WTC11 (cell line): ENCODE data around the gene PTGES2. TPM values are rescaled to one million over a fixed set of nuclear protein-coding genes. Genes with fewer than 3 reads are reported as not detected.

Experiments
- ATAC-seq: fragments of 200-7000 bp; cut with Tn5 transposase; 2 replicates; pipeline ENCODE4 v1.10.0; 2021; ENCODE audit warnings: mild to moderate bottlenecking, moderate library complexity
- CTCF ChIA-PET: fragments of 300-600 bp; sonication (Branson Sonifier 250); formaldehyde crosslinking; loops from one replicate; lab custom pipeline; 2021; ENCODE audit warnings: antibody characterized with exemption; lab: Charles Lee
- POLR2A ChIA-PET: fragments of 350-600 bp; sonication (Branson Sonifier 250); formaldehyde crosslinking; loops from one replicate; lab custom pipeline; 2021; ENCODE audit warnings: antibody characterized with exemption; lab: Charles Lee
- DNase-seq: peaks from one replicate; pipeline ENCODE4 v3.0.0; 2021; ENCODE audit warnings: low spot score
- H3K27ac Mint-ChIP-seq: 2 replicates; pipeline ENCODE4 v1.8.0; 2021; ENCODE audit warnings: mixed read lengths
- H3K27me3 Mint-ChIP-seq: 2 replicates; pipeline ENCODE4 v1.8.0; 2021; ENCODE audit warnings: low read depth, mild to moderate bottlenecking, moderate library complexity, mixed read lengths
- H3K36me3 Mint-ChIP-seq: 2 replicates; pipeline ENCODE4 v1.8.0; 2021; ENCODE audit warnings: mixed read lengths
- H3K4me1 Mint-ChIP-seq: 2 replicates; pipeline ENCODE4 v1.8.0; 2022; ENCODE audit warnings: mixed read lengths
- H3K4me3 Mint-ChIP-seq: 2 replicates; pipeline ENCODE4 v1.8.0; 2021; ENCODE audit warnings: mild to moderate bottlenecking, moderate library complexity, mixed read lengths
- H3K9me3 Mint-ChIP-seq: 2 replicates; pipeline ENCODE4 v1.8.0; 2021; ENCODE audit warnings: mixed read lengths
- CREB1 ChIP-seq: sonication (generic); formaldehyde crosslinking; IDR thresholded peaks from 2 replicates; pipeline ENCODE4 v1.8.0; 2023; ENCODE audit warnings: mild to moderate bottlenecking, missing genetic modification reagents
- CREM ChIP-seq: sonication (generic); formaldehyde crosslinking; IDR thresholded peaks from 2 replicates; pipeline ENCODE4 v1.8.1; 2022; ENCODE audit warnings: mild to moderate bottlenecking, missing genetic modification reagents, moderate library complexity
- EMX1 ChIP-seq: fragments of 250-450 bp; sonication (Bioruptor Pico); IDR thresholded peaks from 2 replicates; pipeline ENCODE4 v1.8.0; 2021; ENCODE audit warnings: mild to moderate bottlenecking
- FOXK1 ChIP-seq: sonication (generic); formaldehyde crosslinking; IDR thresholded peaks from 2 replicates; pipeline ENCODE4 v1.8.0; 2022; ENCODE audit warnings: mild to moderate bottlenecking, moderate library complexity, missing genetic modification reagents
- GABPB1 ChIP-seq: sonication (generic); formaldehyde crosslinking; IDR thresholded peaks from 2 replicates; pipeline ENCODE4 v1.8.1; 2023; ENCODE audit warnings: mild to moderate bottlenecking, missing genetic modification reagents
- GRHL2 ChIP-seq: fragments of 250-450 bp; sonication (Bioruptor Pico); IDR thresholded peaks from 2 replicates; pipeline ENCODE4 v1.8.0; 2022; ENCODE audit warnings: mild to moderate bottlenecking, moderate library complexity; ENCODE audit not compliant: insufficient replicate concordance, severe bottlenecking
- NFATC4 ChIP-seq: fragments of 250-450 bp; sonication (Bioruptor Pico); IDR thresholded peaks from 2 replicates; pipeline ENCODE4 v1.9.0; 2021; ENCODE audit warnings: mild to moderate bottlenecking
- NR1H2 ChIP-seq: sonication (generic); formaldehyde crosslinking; IDR thresholded peaks from 2 replicates; pipeline ENCODE4 v1.9.0; 2021; ENCODE audit warnings: mild to moderate bottlenecking, moderate library complexity, missing genetic modification reagents
- SOX15 ChIP-seq: fragments of 250-450 bp; sonication (Bioruptor Pico); IDR thresholded peaks from 2 replicates; pipeline ENCODE4 v1.9.0; 2021; ENCODE audit warnings: mild to moderate bottlenecking
- TP53 ChIP-seq: sonication (generic); formaldehyde crosslinking; IDR thresholded peaks from 2 replicates; pipeline ENCODE4 v1.8.1; 2023; ENCODE audit warnings: mild to moderate bottlenecking, missing genetic modification reagents
- ZNF121 ChIP-seq: sonication (generic); formaldehyde crosslinking; IDR thresholded peaks from 2 replicates; pipeline ENCODE4 v1.8.0; 2023; ENCODE audit warnings: missing genetic modification reagents
- ZNF396 ChIP-seq: fragments of 250-450 bp; sonication (Bioruptor Pico); IDR thresholded peaks from 2 replicates; pipeline ENCODE4 v1.8.0; 2021; ENCODE audit warnings: mild to moderate bottlenecking, moderate library complexity, borderline replicate concordance
- ZNF416 ChIP-seq: fragments of 250-450 bp; sonication (Bioruptor Pico); IDR thresholded peaks from 2 replicates; pipeline ENCODE4 v1.9.0; 2021; ENCODE audit warnings: mild to moderate bottlenecking, inconsistent platforms
- total RNA-seq: library from RNA; stranded (reverse); gene quantifications from 3 replicates; pipeline ENCODE4 v1.2.3, GENCODE V29; 2021
- TF ChIP-seq, protein P1 (sequence below): sonication (generic); formaldehyde crosslinking; IDR thresholded peaks from 2 replicates; pipeline ENCODE4 v1.8.1; 2023; ENCODE audit warnings: mild to moderate bottlenecking, missing genetic modification reagents
- TF ChIP-seq, protein P2 (sequence below): sonication (generic); formaldehyde crosslinking; IDR thresholded peaks from 2 replicates; pipeline ENCODE4 v1.8.0; 2022; ENCODE audit warnings: mild to moderate bottlenecking, missing genetic modification reagents
- TF ChIP-seq, protein P3 (sequence below): sonication (generic); formaldehyde crosslinking; IDR thresholded peaks from 2 replicates; pipeline ENCODE4 v1.8.1; 2022; ENCODE audit warnings: low read depth, missing genetic modification reagents, borderline replicate concordance
- TF ChIP-seq, protein P4 (sequence below): sonication (generic); formaldehyde crosslinking; IDR thresholded peaks from 2 replicates; pipeline ENCODE4 v1.8.1; 2023; ENCODE audit warnings: mild to moderate bottlenecking, missing genetic modification reagents, moderate library complexity
- TF ChIP-seq, protein P5 (sequence below): sonication (generic); formaldehyde crosslinking; IDR thresholded peaks from 2 replicates; pipeline ENCODE4 v1.8.1; 2022; ENCODE audit warnings: mild to moderate bottlenecking, moderate library complexity, missing genetic modification reagents

The PTGES2 gene
- total RNA-seq, 1 experiment from 2014 or later = 118 TPM

DNA sequence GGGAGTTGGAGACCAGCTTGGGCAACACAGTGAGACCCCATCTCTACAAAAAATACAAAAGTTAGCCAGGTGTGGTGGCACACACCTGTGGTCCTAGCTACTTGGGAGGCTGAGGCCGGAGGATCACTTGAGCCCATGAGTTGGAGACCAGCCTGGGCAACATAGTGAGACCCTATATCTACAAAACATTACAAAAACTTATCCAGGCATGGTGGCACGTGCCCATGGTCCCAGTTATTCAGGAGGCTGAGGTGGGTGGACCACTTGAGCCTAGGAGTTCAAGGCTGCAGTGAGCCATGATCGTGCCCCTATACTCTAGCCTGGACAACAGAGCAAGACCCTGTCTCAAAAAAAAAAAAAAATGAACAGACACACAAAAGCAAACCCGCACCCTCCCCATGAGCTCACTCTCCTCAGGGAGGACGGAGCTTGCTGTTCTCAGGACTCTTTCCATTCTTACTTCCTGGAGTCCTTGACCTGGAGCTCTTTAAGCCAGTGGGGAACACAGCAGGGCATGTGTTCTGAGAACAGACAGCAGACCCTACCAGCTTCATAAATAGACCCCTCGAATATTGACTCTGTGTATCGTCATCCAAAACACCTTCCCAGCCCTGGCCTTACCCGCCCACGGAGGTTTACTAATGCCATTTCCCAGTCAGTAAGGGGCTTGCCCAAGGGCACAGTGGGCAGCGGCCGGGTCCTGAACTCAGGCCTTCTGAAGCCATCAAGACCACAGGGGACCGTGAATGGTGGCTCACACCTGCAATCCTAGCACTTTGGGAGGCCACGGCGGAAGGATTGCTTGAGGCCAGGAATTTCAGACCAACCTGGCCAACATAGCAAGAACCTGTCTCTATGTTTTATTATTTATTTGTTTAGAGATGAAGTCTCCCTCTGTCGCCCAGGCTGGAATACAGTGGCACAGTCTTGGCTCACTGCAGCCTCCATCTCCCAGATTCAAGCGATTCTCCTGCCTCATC is 11.1 kb downstream of the PTGES2 start:
- Mint-ChIP-seq H3K27ac (no peak overlapping the region), H3K4me3 (no peak overlapping the region)
- POLR2A ChIA-PET = interaction anchor here (0.6 kb wide), 1 partner anchor 190 kb away, joined by 3 read pairs; no protein-coding TSS in a partner anchor

DNA sequence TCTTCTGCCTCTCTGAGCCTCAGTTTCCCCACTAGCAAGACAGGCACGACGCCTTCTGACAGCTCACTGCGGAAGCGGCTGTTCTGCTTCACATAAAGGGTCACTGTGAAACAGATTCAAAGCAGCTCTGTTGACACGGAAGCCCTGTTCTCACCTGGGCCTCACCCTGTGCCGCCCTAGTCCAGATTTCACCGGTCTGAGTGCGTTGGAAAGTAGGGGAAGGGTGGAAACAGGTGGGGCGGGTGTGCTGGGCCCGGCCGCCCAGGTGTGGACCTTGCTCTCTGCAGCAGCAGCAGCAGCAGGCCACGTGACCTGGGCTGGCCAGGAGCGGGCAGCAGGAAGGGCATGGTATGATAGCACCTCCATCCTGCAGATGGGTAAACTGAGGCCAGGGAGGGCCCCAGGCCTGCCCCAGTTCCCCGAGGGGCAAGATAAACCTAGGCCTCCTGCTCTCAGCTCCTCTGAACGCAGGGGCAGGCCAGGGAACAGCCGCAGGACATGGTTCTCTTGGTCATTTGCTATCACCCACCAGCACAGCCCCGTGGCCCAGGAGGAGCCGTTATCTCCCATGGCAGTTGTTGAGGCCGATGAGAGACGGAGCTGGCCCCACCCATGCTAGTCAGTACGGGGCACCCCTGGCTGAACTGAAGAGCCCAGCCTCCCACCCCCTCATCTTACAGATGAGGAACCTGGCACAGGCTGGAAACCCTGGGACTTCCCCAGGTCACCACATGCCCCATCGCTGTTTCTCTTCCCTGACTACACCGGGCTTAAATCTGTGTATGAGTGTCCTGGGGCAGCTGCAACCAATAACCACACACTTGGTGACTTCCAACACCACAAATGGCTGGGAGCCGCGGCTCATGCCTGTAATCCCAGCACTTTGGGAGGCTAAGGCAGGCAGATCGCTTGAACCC is 12.1 kb downstream of the PTGES2 start:
- Mint-ChIP-seq H3K4me1 (peaks cover 10% of the 10 kb centered on the region), H3K36me3 (peaks cover 11% of the 10 kb centered on the region), H3K27ac (no peak overlapping the region), H3K9me3 (peaks cover 3% of the 10 kb centered on the region; the same call in 1 of the 2 replicates), H3K27me3 (no peaks in the 10 kb centered on the region), H3K4me3 (no peak overlapping the region)
- TF ChIP-seq CREB1 (CRISPR knock-in tag) (no peak), GABPB1 (CRISPR knock-in tag) (peak; percentile 73), SOX15 (CRISPR knock-in tag) (no peak)
- TF ChIP-seq, protein P1, sequence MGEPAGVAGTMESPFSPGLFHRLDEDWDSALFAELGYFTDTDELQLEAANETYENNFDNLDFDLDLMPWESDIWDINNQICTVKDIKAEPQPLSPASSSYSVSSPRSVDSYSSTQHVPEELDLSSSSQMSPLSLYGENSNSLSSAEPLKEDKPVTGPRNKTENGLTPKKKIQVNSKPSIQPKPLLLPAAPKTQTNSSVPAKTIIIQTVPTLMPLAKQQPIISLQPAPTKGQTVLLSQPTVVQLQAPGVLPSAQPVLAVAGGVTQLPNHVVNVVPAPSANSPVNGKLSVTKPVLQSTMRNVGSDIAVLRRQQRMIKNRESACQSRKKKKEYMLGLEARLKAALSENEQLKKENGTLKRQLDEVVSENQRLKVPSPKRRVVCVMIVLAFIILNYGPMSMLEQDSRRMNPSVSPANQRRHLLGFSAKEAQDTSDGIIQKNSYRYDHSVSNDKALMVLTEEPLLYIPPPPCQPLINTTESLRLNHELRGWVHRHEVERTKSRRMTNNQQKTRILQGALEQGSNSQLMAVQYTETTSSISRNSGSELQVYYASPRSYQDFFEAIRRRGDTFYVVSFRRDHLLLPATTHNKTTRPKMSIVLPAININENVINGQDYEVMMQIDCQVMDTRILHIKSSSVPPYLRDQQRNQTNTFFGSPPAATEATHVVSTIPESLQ = no peak
- POLR2A ChIA-PET = interaction anchor here (0.5 kb wide), 1 partner anchor 183 kb away, joined by 3 read pairs; no protein-coding TSS in a partner anchor
- CTCF ChIA-PET = interaction anchor here (0.6 to 4.3 kb wide), 4 partner anchors 9 to 160 kb away, joined by 3 to 32 read pairs (median 3); no protein-coding TSS in a partner anchor
- no peak for DNase-seq
- no peak for ATAC-seq

More for the DNA sequence above, 11.1 kb downstream of the PTGES2 start:
- Mint-ChIP-seq H3K4me1 (peaks cover 10% of the 10 kb centered on the region), H3K9me3 (peaks cover 3% of the 10 kb centered on the region; the same call in 1 of the 2 replicates), H3K27me3 (no peaks in the 10 kb centered on the region), H3K36me3 (peaks cover 12% of the 10 kb centered on the region)
- CTCF ChIA-PET = interaction anchor here (0.6 to 4.3 kb wide), 9 partner anchors 8 to 292 kb away, joined by 3 to 36 read pairs (median 7); partner anchors contain the start of genes LCN2 and PIP5KL1
- TF ChIP-seq FOXK1 (CRISPR knock-in tag) = no peak
- peak; percentile 72; the same call in 1 of the 2 replicates for TF ChIP-seq ZNF121 (CRISPR knock-in tag)
- TF ChIP-seq GRHL2 (CRISPR knock-in tag) = no peak
- ATAC-seq (no peak), DNase-seq (no peak)

DNA sequence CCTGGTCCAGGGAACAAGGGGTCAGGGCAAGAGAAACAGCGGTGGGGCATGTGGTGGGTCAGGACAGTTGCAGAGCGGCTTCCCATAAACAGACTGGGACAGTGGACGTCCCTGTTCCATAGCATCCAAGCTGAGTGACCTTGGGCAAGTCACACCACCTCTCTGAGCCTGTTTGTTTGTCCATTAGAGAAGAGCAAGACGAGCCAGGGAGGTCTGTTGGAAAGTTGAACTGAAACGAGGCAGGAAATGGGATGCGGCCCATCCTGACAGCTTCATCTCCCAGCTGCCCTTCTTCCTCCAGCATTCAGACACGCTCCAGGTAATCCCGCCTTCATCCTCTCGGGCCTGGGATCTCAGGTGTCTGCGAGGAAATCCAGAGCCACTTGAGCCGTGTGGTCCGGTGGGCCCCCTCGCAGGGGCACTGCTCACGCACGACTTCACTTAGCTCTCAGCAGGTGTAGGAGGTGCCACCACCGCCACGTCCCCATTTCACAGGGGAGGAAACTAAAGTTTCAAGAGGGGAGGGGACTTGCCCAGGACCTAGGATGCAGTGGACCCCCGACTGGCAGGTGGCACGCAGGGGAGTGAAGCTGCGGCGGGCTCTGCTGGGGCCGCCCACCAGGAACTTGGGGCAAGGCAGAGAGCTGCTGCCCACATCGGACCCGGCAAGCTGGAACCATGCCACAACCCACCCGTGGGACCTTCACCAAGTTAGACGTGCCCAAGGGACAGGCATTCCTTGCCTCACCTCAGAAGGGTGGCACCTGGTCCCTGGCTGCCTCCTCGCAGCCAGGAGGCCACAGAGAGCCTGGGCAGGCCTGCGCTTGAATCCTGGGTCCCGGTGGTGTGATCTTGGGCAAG is 13.0 kb downstream of the PTGES2 start:
- Mint-ChIP-seq H3K36me3 (peaks cover 11% of the 10 kb centered on the region), H3K27ac (no peak overlapping the region), H3K4me3 (no peak overlapping the region), H3K27me3 (no peaks in the 10 kb centered on the region), H3K4me1 (peaks cover 13% of the 10 kb centered on the region), H3K9me3 (peaks cover 3% of the 10 kb centered on the region; the same call in 1 of the 2 replicates)
- CTCF ChIA-PET = interaction anchor here (1.0 to 4.3 kb wide), 2 partner anchors 10 to 12 kb away, joined by 3 to 32 read pairs; no protein-coding TSS in a partner anchor
- POLR2A ChIA-PET = interaction anchor here (0.5 kb wide), 1 partner anchor 182 kb away, joined by 3 read pairs; no protein-coding TSS in a partner anchor
- no peak for DNase-seq
- no peak for ATAC-seq
- TF ChIP-seq NR1H2 (CRISPR knock-in tag) = no peak
- TF ChIP-seq NFATC4 = no peak
- TF ChIP-seq, protein P2, sequence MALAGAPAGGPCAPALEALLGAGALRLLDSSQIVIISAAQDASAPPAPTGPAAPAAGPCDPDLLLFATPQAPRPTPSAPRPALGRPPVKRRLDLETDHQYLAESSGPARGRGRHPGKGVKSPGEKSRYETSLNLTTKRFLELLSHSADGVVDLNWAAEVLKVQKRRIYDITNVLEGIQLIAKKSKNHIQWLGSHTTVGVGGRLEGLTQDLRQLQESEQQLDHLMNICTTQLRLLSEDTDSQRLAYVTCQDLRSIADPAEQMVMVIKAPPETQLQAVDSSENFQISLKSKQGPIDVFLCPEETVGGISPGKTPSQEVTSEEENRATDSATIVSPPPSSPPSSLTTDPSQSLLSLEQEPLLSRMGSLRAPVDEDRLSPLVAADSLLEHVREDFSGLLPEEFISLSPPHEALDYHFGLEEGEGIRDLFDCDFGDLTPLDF (CRISPR knock-in tag) = no peak
- no peak for TF ChIP-seq EMX1
- no peak for TF ChIP-seq ZNF416 (CRISPR knock-in tag)
- no peak for TF ChIP-seq TP53 (CRISPR knock-in tag)
- TF ChIP-seq, protein P3, sequence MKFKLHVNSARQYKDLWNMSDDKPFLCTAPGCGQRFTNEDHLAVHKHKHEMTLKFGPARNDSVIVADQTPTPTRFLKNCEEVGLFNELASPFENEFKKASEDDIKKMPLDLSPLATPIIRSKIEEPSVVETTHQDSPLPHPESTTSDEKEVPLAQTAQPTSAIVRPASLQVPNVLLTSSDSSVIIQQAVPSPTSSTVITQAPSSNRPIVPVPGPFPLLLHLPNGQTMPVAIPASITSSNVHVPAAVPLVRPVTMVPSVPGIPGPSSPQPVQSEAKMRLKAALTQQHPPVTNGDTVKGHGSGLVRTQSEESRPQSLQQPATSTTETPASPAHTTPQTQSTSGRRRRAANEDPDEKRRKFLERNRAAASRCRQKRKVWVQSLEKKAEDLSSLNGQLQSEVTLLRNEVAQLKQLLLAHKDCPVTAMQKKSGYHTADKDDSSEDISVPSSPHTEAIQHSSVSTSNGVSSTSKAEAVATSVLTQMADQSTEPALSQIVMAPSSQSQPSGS (CRISPR knock-in tag) = no peak
- TF ChIP-seq CREM = no peak
- TF ChIP-seq, protein P4, sequence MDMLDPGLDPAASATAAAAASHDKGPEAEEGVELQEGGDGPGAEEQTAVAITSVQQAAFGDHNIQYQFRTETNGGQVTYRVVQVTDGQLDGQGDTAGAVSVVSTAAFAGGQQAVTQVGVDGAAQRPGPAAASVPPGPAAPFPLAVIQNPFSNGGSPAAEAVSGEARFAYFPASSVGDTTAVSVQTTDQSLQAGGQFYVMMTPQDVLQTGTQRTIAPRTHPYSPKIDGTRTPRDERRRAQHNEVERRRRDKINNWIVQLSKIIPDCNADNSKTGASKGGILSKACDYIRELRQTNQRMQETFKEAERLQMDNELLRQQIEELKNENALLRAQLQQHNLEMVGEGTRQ (CRISPR knock-in tag) = no peak
- TF ChIP-seq, protein P5, sequence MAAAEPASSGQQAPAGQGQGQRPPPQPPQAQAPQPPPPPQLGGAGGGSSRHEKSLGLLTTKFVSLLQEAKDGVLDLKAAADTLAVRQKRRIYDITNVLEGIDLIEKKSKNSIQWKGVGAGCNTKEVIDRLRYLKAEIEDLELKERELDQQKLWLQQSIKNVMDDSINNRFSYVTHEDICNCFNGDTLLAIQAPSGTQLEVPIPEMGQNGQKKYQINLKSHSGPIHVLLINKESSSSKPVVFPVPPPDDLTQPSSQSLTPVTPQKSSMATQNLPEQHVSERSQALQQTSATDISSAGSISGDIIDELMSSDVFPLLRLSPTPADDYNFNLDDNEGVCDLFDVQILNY (CRISPR knock-in tag) = no peak
- no peak for TF ChIP-seq ZNF396 (CRISPR knock-in tag)
